ENCODE measurements around the gene HOMER2. TPM values are rescaled to one million over a fixed set of nuclear protein-coding genes. Genes with fewer than 3 reads are reported as not detected.

HOMER2 gene
- total RNA-seq, 1 experiment from 2014 or later = 1.8 TPM

DNA sequence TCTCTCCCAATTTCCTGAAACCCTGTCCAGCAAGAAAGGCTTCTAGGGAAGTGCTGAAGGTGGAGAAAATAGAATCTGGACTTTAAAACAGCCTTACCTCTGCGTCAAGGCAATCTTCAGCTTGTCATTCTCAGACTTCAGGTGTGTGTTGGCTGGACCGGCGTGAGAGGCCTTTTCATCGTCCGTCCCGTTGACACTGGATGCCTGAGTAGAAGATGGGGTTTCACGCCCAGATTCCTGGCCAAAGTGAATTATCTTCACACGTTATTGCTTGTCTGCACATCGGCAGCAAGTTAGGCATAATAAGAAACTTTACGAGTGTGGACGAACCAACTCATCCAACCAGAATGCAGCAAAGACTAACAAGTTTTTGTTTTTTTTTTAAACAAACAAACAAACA, 93.6 kb downstream of the HOMER2 start:
- no peak for DNase-seq (ENCODE audit: low spot score)

GRCh38 chr15:82856397-82857170, 95.9 kb downstream of the HOMER2 start:
- no peak for DNase-seq (ENCODE audit: low spot score)

DNA sequence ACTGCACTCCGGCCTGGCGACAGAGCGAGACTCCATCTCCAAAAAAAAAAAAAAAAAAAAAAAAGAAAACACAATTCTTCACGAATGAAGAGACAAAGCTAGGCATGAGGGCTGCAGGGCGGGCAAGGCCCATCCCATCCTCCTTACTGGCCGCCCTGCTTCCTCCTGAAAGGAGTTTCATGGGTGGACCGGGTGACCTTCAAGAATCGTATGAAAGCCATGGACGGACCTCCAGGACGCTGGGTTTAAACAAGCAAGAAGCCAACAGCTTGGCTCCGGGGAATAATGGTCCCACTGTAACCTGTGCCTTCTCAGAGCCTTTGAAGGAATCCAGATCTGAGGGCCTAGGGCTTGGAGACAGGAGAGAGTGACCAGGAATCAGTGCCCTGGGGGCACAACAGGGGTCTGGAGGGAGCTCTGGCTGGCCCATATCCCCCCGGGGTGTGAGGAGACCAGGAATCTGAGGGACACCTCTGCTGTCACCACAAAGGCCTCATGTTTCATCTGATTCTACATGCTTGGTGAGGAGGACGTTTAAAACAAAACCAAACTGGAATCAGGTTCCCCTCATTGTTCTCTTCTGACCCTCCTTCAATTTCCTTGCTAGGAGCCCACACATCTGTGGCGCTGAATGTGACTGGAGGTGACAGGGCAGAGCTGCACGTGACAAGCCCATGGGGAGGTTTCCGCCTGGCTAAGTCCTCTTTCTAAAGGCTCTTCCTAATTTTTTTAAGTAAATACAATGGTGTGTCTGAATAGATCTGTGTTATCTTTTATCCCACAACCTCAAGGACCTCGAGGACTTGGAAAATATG, 97.0 kb downstream of the HOMER2 start:
- DNase-seq (ENCODE audit: low spot score) = no peak

- no peak for DNase-seq (ENCODE audit: low spot score)
Observed at GRCh38 chr15:82854554-82854953, 98.0 kb downstream of the HOMER2 start.

- no peak for DNase-seq (ENCODE audit: low spot score)
Observed at GRCh38 chr15:82852941-82853561, 99.5 kb downstream of the HOMER2 start.

DNA sequence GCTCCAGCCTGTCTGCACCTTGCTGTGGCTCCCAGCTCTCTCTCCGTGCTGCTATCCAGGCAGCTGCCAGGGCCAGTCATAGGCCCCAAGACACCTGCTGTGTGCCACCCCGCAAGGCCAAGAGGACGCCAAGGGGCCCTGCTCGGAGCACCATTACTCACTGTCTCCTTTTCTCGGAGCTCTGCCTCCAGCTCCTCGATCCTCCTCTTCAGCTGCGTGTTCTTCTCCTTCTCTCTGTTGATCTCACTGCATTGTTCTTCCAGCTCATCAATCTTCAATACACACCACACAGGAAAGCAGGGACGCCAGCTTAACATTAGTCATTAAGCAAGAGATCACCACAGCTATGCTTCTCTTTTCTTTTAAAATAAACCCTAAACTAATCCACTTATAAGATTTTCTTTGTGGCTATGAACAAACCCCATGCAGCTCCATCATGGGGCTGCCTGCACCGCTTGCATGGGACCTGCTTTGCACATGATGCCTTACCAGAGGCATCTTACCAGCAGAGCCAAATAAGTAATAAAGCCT, 100.5 kb downstream of the HOMER2 start:
- no peak for DNase-seq (ENCODE audit: low spot score)

DNA sequence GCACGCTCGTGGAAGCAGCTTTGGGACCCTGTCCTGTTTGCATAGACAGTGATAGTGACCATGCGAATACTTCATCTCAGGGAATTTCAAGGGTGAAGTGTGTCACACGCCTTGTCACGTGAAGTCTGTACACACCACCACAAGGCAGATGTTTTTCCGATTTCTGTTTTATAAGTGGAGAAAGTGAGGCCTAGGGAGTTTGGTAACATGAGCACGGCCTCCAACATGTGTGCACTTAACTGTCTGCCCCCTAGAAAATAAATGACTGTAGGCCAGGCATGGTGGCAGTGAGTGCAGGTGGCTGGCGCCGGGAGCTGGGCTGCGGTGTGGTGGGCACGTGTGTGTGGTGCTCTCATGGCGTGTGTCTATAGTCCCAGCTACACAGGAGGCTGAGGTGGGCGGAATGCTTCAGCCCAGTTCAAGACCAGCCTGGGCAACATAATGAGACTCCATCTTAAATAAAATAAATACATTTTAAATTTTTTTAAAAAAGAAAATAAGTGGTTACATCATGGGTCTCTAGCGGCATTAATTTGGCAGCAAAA, 101.1 kb downstream of the HOMER2 start:
- no peak for DNase-seq (ENCODE audit: low spot score)

DNA sequence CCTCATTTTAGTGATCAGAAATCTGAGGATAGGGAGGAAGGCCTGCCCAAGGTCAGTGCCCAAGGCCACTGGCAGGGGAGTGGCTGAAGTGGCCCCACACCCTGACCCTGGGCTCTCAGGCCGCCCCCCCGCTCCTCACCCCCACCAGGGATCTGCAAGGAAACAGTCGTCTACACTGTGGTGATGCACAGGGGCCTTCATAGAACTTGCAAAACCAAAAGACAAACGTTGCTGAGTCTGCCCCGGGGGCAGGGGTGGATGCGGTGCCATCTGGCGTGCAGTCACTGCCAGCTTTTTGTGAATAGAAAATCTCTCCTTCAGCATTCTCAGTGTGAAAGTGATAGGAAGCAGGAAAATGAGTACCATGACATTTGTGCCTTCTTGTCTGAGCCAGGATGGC, 101.8 kb downstream of the HOMER2 start:
- DNase-seq (ENCODE audit: low spot score) = no peak

DNA sequence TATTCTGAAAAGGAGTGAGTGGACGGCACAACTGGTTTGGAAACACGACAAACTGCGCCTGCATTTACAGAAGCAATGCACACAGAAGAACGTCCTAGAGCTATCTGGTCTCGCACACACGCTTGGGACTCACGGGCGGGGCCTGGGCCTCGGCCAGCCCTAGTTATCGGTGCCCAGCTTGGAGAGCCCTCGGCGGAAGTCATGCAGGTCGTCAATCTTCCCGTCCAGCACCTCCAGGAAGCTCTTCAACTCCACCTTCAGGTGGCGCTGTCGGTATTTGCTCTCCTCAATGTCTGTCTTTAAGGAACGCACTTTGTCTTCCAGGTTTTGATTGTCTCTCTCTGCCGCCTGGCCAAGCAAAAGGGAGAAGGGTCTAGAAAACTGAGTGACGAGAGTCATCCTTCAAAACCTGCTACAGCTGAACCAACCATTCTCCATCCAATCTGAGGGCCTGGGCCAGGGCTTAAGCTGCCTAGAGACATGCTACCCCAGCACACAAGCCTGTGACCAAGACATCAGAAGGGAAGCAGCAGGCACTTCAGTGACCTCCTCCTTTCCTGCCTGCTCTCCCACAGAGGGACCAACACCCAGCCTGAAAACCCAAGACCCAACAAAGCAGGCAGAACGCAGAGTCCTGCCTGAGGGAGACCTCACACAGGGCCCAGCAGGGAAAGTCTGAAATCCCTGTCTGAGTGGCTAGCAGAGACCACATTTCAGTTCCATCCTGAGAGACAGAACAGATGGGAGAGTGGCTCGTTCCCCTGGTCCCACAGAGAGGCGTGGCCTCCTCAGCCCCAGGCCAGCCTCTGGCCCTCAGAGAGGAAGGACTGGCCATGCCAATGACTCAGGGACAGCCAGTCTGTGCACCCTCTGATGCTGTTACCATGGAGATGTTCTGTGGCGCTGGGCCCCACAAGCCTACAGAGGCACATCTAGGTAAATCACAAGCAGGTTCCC, 102.7 kb downstream of the HOMER2 start:
- peak; percentile 97 for DNase-seq (ENCODE audit: low spot score)

- no peak for DNase-seq (ENCODE audit: low spot score)
Observed at GRCh38 chr15:82848241-82848993, 104.1 kb downstream of the HOMER2 start.

DNA sequence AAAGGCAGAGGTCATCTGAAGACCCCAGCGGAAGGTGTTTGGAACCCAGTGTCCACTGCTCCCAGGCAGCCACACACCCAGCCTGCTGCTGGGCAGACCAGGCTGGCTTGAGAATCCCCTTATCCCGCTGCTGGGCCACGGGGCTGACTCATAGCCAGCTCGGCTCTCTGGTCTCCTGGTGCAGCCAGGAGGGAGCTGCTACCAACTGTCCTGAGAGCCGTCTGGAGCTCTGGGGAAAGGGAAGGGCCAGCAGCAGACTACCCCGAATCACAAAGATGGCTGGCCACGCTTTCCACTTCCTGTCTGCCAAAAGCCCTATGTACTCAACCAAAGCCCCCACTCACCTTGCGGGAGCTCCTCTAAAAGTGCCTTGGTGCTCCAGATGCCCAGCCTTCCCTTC, 104.8 kb downstream of the HOMER2 start:
- no peak for DNase-seq (ENCODE audit: low spot score)

DNA sequence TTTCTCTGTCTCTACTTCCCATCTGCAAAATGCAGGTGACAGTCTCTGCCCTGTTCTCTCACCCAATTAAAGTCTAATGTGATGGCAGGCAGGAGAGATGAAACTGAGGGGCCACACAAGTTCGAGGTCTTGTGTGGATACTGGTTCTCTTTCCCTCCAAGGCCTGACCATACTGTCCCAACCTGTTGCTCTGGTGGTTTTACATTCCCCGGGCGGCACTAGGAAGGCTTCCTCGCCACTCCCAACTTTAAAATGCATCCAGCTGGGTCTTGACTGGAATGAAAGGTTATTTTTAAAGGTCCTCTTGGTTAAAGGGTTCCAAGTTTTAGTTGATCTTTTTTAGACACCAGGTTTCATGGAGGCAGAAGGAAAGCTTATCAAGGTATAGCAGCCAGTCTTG, 105.9 kb downstream of the HOMER2 start:
- DNase-seq (ENCODE audit: low spot score) = no peak

- DNase-seq (ENCODE audit: low spot score) = no peak
Observed at GRCh38 chr15:82845686-82846085, 106.8 kb downstream of the HOMER2 start.

GRCh38 chr15:82843566-82843965, 109.0 kb downstream of the HOMER2 start:
- DNase-seq (ENCODE audit: low spot score) = no peak

GRCh38 chr15:82840166-82840565, 112.4 kb downstream of the HOMER2 start:
- DNase-seq (ENCODE audit: low spot score) = no peak

- DNase-seq (ENCODE audit: low spot score) = no peak
Observed at GRCh38 chr15:82839136-82839535, 113.4 kb downstream of the HOMER2 start.

GRCh38 chr15:82838096-82838735, 114.3 kb downstream of the HOMER2 start:
- DNase-seq (ENCODE audit: low spot score) = no peak

GRCh38 chr15:82835391-82835917, 117.1 kb downstream of the HOMER2 start:
- no peak for DNase-seq (ENCODE audit: low spot score)

- DNase-seq (ENCODE audit: low spot score) = no peak
Observed at GRCh38 chr15:82833362-82833682, 119.2 kb downstream of the HOMER2 start.
